NB4 (cell line): ENCODE measurements around the gene MRM2.

Source experiments
- MYC ChIP-seq: IDR thresholded peaks from 2 replicates; pipeline ENCODE4 v1.6.1; 2011; ENCODE audit warnings: low read depth, low read length
- POLR2A ChIP-seq: IDR thresholded peaks from 2 replicates; pipeline ENCODE4 v1.6.1; 2011; ENCODE audit warnings: mild to moderate bottlenecking; ENCODE audit not compliant: insufficient read length; ENCODE audit errors: extremely low read depth
- TF ChIP-seq, protein P1 (sequence below): IDR thresholded peaks from one replicate; pipeline ENCODE4 v1.5.1; 2012; ENCODE audit warnings: low read depth, low read length
- TF ChIP-seq, protein P2 (sequence below): IDR thresholded peaks from 2 replicates; pipeline ENCODE4 v1.6.1; 2011; ENCODE audit warnings: low read depth, low read length

DNA sequence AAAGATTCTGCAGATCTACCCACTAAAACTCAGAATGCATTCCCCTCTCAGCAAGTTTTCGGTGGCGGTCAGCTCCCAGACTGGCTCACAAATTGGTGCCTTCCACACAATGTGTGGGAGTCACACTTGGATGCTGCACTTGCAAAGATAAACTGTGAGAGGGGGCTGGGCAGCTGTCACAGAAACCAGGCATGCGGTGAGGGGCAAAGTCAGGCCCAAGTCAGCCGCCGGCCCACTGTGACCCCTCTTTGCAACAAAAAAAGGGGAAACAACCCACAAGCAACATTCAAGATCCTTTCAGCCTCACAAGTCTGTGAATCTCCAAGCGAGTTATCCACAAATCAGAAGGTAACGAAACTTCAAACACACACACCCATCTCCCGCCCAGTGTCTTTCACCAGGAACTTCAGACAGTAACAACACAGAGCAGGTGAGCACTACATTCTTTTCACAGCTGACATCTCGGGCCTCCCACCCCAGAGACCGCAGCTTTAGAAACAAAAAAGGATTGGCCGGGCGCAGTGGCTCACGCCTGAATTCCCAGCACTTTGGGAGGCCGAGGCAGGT lies 40.3 kb upstream of the MRM2 start:
- no peak for TF ChIP-seq POLR2A
- TF ChIP-seq, protein P1, sequence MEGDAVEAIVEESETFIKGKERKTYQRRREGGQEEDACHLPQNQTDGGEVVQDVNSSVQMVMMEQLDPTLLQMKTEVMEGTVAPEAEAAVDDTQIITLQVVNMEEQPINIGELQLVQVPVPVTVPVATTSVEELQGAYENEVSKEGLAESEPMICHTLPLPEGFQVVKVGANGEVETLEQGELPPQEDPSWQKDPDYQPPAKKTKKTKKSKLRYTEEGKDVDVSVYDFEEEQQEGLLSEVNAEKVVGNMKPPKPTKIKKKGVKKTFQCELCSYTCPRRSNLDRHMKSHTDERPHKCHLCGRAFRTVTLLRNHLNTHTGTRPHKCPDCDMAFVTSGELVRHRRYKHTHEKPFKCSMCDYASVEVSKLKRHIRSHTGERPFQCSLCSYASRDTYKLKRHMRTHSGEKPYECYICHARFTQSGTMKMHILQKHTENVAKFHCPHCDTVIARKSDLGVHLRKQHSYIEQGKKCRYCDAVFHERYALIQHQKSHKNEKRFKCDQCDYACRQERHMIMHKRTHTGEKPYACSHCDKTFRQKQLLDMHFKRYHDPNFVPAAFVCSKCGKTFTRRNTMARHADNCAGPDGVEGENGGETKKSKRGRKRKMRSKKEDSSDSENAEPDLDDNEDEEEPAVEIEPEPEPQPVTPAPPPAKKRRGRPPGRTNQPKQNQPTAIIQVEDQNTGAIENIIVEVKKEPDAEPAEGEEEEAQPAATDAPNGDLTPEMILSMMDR: no peak
- TF ChIP-seq, protein P2, sequence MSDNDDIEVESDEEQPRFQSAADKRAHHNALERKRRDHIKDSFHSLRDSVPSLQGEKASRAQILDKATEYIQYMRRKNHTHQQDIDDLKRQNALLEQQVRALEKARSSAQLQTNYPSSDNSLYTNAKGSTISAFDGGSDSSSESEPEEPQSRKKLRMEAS: no peak
- TF ChIP-seq MYC: no peak
